Panc1 (cell line): ENCODE results near the gene PDGFRA. TPM values are rescaled to one million over a fixed set of nuclear protein-coding genes. Genes with fewer than 3 reads are reported as not detected.
A peak's percentile ranks its signal among the peaks of the same experiment; 100 is the strongest.

Source experiments
- ATAC-seq: fragments of 200-7000 bp; cut with Tn5 transposase; 2 replicates; pipeline ENCODE4 v1.9.1; 2020; ENCODE audit warnings: mild to moderate bottlenecking, moderate library complexity
- BruUV-seq: library from RNA; stranded (reverse); fragments of 400-500 nt; replicated peaks from 2 replicates; lab custom pipeline; 2021; lab: Mats Ljungman, UMichigan
- CTCF ChIA-PET: fragments of 300-600 bp; sonication (Branson Sonifier 250); formaldehyde crosslinking; loops from one replicate; lab custom pipeline; 2022; ENCODE audit warnings: antibody characterized with exemption; lab: Charles Lee
- POLR2A ChIA-PET: fragments of 300-600 bp; sonication (Branson Sonifier 250); formaldehyde crosslinking; loops from one replicate; lab custom pipeline; 2022; ENCODE audit warnings: antibody characterized with exemption; lab: Charles Lee
- DNase-seq: peaks from one replicate; pipeline ENCODE4 v3.0.0-alpha.2; 2010; ENCODE audit warnings: low read depth, low spot score
- H3K27ac ChIP-seq: 2 replicates; pipeline ENCODE4 v1.5.1; 2011; ENCODE audit warnings: mild to moderate bottlenecking, low read length, inconsistent platforms
- H3K27me3 ChIP-seq: fragments of 200-500 bp; sonication (Bioruptor generic); 2 replicates; pipeline ENCODE4 v1.6.0; 2014; ENCODE audit warnings: low read length, inconsistent platforms; ENCODE audit not compliant: control insufficient read depth, insufficient read depth
- H3K36me3 ChIP-seq: fragments of 200-500 bp; sonication (Bioruptor generic); 2 replicates; pipeline ENCODE4 v1.5.1; 2014; ENCODE audit warnings: inconsistent platforms, mild to moderate bottlenecking, low read length, moderate library complexity; ENCODE audit not compliant: control insufficient read depth, insufficient read depth
- H3K4me1 ChIP-seq: 2 replicates; pipeline ENCODE4 v1.5.1; 2011; ENCODE audit warnings: inconsistent platforms, mild to moderate bottlenecking, low read length, moderate library complexity; ENCODE audit not compliant: control insufficient read depth, insufficient read depth
- H3K4me3 ChIP-seq, 2 experiments: 2 replicates each; pipeline ENCODE4 v1.5.1; 2011 to 2012; ENCODE audit warnings: low read depth in 2 of 2, low read length in 2 of 2, mild to moderate bottlenecking in 2 of 2, inconsistent platforms in 1 of 2, moderate library complexity in 1 of 2
- H3K9me3 ChIP-seq: fragments of 200-500 bp; sonication (Bioruptor generic); 2 replicates; pipeline ENCODE4 v1.5.1; 2014; ENCODE audit warnings: low read depth, mild to moderate bottlenecking, inconsistent platforms, low read length, moderate library complexity; ENCODE audit not compliant: control insufficient read depth, insufficient read depth
- POLR2AphosphoS5 ChIP-seq: IDR thresholded peaks from 2 replicates; pipeline ENCODE4 v1.6.1; 2012; ENCODE audit warnings: mild to moderate bottlenecking, low read depth, low read length, moderate library complexity
- SIN3A ChIP-seq: IDR thresholded peaks from 2 replicates; pipeline ENCODE4 v1.6.1; 2012; ENCODE audit warnings: low read depth, mild to moderate bottlenecking, low read length, moderate library complexity, borderline replicate concordance; ENCODE audit not compliant: insufficient read depth
- TCF7L2 ChIP-seq: IDR thresholded peaks from 2 replicates; pipeline ENCODE4 v1.6.1; 2011; ENCODE audit warnings: mild to moderate bottlenecking, low read depth, low read length, inconsistent platforms
- in situ Hi-C: cut with HindIII; loops from 2 replicates; pipeline ENCODE4 v1.10.0; 2016; ENCODE audit warnings: low sequenced_read_pairs, low pct_unique_long_range_greater_than_20kb
- intact Hi-C: fragments of 100-400 bp; cut with micrococcal nuclease; formaldehyde crosslinking; loops from one replicate; pipeline ENCODE4 v1.10.0; 2022; ENCODE audit not compliant: unreplicated experiment
- total RNA-seq: library from RNA; stranded (reverse); gene quantifications from one replicate; pipeline ENCODE4 v1.2.1, GENCODE V29; 2021; ENCODE audit not compliant: unreplicated experiment
- TF ChIP-seq, protein P1 (sequence below), 2 experiments: IDR thresholded peaks; 2 replicates each; pipeline ENCODE4 v1.6.1; 2011 to 2012; ENCODE audit warnings: low read depth in 2 of 2, control low read depth in 1 of 2, low read length in 1 of 2, mild to moderate bottlenecking in 1 of 2, moderate library complexity in 1 of 2; ENCODE audit not compliant: insufficient read depth in 1 of 2
- TF ChIP-seq, protein P2 (sequence below): fragments of 450-650 bp; IDR thresholded peaks from 2 replicates; pipeline ENCODE4 v1.5.1; 2017; ENCODE audit warnings: mild to moderate bottlenecking

The PDGFRA gene
- total RNA-seq, 1 experiment from 2014 or later: 0.15 TPM

DNA sequence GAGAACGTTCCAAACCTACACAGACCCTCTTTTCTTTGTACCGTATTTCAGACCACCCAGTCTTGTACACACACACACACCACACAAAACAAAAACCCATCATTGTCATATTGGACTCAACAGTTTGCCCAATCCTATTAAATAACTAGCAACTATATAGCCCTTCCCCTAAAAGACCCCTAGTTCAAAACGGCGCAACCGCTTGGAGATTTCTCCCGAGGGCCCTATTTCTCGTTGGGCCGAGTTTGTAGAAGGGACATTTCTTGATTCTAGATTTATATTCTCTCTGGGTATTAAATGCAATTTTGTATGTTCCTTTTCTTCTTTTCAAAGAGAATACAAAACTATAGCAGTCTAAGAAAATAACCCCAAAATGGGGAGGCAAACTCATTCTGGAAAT lies 547 bp upstream of the PDGFRA start:
- TF ChIP-seq SIN3A (no peak), POLR2AphosphoS5 (no peak), TCF7L2 (no peak)
- TF ChIP-seq, protein P1, sequence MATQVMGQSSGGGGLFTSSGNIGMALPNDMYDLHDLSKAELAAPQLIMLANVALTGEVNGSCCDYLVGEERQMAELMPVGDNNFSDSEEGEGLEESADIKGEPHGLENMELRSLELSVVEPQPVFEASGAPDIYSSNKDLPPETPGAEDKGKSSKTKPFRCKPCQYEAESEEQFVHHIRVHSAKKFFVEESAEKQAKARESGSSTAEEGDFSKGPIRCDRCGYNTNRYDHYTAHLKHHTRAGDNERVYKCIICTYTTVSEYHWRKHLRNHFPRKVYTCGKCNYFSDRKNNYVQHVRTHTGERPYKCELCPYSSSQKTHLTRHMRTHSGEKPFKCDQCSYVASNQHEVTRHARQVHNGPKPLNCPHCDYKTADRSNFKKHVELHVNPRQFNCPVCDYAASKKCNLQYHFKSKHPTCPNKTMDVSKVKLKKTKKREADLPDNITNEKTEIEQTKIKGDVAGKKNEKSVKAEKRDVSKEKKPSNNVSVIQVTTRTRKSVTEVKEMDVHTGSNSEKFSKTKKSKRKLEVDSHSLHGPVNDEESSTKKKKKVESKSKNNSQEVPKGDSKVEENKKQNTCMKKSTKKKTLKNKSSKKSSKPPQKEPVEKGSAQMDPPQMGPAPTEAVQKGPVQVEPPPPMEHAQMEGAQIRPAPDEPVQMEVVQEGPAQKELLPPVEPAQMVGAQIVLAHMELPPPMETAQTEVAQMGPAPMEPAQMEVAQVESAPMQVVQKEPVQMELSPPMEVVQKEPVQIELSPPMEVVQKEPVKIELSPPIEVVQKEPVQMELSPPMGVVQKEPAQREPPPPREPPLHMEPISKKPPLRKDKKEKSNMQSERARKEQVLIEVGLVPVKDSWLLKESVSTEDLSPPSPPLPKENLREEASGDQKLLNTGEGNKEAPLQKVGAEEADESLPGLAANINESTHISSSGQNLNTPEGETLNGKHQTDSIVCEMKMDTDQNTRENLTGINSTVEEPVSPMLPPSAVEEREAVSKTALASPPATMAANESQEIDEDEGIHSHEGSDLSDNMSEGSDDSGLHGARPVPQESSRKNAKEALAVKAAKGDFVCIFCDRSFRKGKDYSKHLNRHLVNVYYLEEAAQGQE (IDR thresholded peaks at IDR 0.05; ENCODE audit: insufficient read depth in 1 of 2, low read depth in 2 of 2, low read length in 1 of 2): no peak
- TF ChIP-seq, protein P2, sequence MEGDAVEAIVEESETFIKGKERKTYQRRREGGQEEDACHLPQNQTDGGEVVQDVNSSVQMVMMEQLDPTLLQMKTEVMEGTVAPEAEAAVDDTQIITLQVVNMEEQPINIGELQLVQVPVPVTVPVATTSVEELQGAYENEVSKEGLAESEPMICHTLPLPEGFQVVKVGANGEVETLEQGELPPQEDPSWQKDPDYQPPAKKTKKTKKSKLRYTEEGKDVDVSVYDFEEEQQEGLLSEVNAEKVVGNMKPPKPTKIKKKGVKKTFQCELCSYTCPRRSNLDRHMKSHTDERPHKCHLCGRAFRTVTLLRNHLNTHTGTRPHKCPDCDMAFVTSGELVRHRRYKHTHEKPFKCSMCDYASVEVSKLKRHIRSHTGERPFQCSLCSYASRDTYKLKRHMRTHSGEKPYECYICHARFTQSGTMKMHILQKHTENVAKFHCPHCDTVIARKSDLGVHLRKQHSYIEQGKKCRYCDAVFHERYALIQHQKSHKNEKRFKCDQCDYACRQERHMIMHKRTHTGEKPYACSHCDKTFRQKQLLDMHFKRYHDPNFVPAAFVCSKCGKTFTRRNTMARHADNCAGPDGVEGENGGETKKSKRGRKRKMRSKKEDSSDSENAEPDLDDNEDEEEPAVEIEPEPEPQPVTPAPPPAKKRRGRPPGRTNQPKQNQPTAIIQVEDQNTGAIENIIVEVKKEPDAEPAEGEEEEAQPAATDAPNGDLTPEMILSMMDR: no peak
- H3K27ac ChIP-seq: no peak overlapping the region
- intact Hi-C loops (no loop called here), in situ Hi-C loops (no loop called here)
- POLR2A ChIA-PET: no interaction called here
- ATAC-seq: no peak
- peak overlapping the region; percentile 34 to 54; a peak in 3 of 4 replicates for H3K4me3 ChIP-seq
- no peak for DNase-seq
- H3K27me3 ChIP-seq: peaks cover 11% of the 10 kb centered on the region; the same call in 1 of the 2 replicates
- no peaks in the 10 kb centered on the region for H3K9me3 ChIP-seq
- H3K4me1 ChIP-seq: peaks cover 5% of the 10 kb centered on the region; the same call in 1 of the 2 replicates
- CTCF ChIA-PET: no interaction called here
- no peaks in the 10 kb centered on the region for H3K36me3 ChIP-seq
- no TSS peak for BruUV-seq

DNA sequence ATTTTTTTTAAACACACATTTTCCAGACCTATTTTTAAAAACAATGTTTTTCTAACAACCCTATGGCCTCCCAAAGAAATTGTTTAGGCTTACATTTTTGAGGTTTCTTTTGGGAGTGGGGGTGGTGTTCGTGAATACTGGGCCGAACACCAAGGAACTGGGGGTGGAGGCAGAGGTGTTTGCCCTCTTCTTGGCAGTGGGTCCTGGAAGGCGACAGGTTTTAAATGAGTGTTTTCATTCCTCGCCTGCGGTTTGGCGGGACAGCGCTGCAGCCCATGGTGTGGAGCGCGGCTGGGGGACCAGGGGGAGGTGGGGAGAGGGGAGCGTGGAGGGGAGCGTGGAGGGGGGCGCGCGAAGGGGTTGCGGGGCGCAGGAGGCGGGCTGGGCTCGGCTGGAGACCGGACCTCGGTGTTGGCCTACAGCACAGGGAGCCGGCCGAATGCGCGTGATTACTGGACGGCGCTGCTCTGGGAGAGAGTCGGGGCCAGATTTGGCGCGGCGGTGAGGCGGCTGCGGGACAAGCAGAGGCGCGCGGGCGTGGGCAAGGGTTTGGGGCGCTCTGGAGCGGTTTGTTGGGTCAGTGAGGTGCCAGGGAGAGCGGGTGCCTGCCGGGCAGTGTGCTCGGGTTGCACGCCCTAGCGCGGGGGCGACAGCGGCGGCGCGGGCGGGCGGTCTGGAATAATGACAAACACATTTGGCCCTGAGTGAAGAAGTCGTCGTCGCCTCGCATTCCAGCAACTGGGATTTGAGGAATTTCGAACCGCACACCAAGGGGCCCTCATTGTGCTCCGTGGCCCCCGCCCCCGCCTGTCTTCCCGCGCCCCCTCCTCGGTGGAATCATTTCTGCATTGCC lies 764 bp downstream of the PDGFRA start:
- no peak for DNase-seq
- in situ Hi-C loops: no loop called here

More for the DNA sequence above, 764 bp downstream of the PDGFRA start:
- POLR2A ChIA-PET: no interaction called here
- TF ChIP-seq POLR2AphosphoS5: no peak
- TF ChIP-seq SIN3A: no peak
- TF ChIP-seq, protein P2: no peak
- TF ChIP-seq, protein P1 (IDR thresholded peaks at IDR 0.05; ENCODE audit: insufficient read depth in 1 of 2, low read depth in 2 of 2, low read length in 1 of 2): no peak
- no peak for TF ChIP-seq TCF7L2
- Histone ChIP-seq H3K27me3 (peaks cover 11% of the 10 kb centered on the region; the same call in 1 of the 2 replicates), H3K27ac (no peak overlapping the region), H3K4me1 (peaks cover 5% of the 10 kb centered on the region; the same call in 1 of the 2 replicates), H3K36me3 (no peaks in the 10 kb centered on the region), H3K4me3 (peak overlapping the region; percentile 24 to 32), H3K9me3 (no peaks in the 10 kb centered on the region)
- CTCF ChIA-PET: no interaction called here
- BruUV-seq: no TSS peak
- ATAC-seq: no peak
- intact Hi-C loops: loop anchor here (10.0 kb wide), 2 partner anchors 1025 to 1215 kb away; no protein-coding TSS in a partner anchor
